GM18867 (cell line): Measurements from ENCODE around the gene FOXC2.

Source experiments
- ATAC-seq: cut with Tn5 transposase; IDR thresholded peaks from one replicate; pipeline ENCODE4 v1.9.1; 2021; ENCODE audit warnings: mild to moderate bottlenecking, moderate library complexity; ENCODE audit not compliant: unreplicated experiment

The FOXC2 gene

GRCh38 chr16:86555704-86556075 is 10.9 kb upstream of the FOXC2 start:
- no peak for ATAC-seq

GRCh38 chr16:86556576-86556975 is 10.1 kb upstream of the FOXC2 start:
- ATAC-seq, result no peak

GRCh38 chr16:86557587-86557986 is 9.0 kb upstream of the FOXC2 start:
- no peak for ATAC-seq

GRCh38 chr16:86558355-86559193 is 8.1 kb upstream of the FOXC2 start:
- ATAC-seq, result no peak

- ATAC-seq, result no peak
These were observed 6.8 kb upstream of the FOXC2 start for GRCh38 chr16:86559802-86560305.

- ATAC-seq, result no peak
These were observed 4.3 kb upstream of the FOXC2 start for GRCh38 chr16:86562356-86562755.

- peak; percentile 80 for ATAC-seq
These were observed 2.9 kb upstream of the FOXC2 start for GRCh38 chr16:86563469-86564345.

- no peak for ATAC-seq
These were observed 1.4 kb upstream of the FOXC2 start for GRCh38 chr16:86565181-86565631.

- no peak for ATAC-seq
These were observed 751 bp upstream of the FOXC2 start for GRCh38 chr16:86565644-86566511.

GRCh38 chr16:86566966-86567700 is 504 bp downstream of the FOXC2 start:
- ATAC-seq, result no peak

- ATAC-seq, result no peak
These were observed 1.3 kb downstream of the FOXC2 start for GRCh38 chr16:86567701-86568581.

GRCh38 chr16:86568677-86569623 is 2.3 kb downstream of the FOXC2 start:
- ATAC-seq, result no peak

GRCh38 chr16:86569701-86570447 is 3.2 kb downstream of the FOXC2 start:
- no peak for ATAC-seq

GRCh38 chr16:86570558-86571529 is 4.2 kb downstream of the FOXC2 start:
- ATAC-seq, result no peak

- ATAC-seq, result no peak
These were observed 4.9 kb downstream of the FOXC2 start for GRCh38 chr16:86571530-86571915.

GRCh38 chr16:86572041-86572521 is 5.5 kb downstream of the FOXC2 start:
- ATAC-seq, result no peak
